Measurements from ENCODE around the gene PC. TPM values are rescaled to one million over a fixed set of nuclear protein-coding genes. Genes with fewer than 3 reads are reported as not detected.

Gene PC
- total RNA-seq, 1 experiment from 2014 or later = 22.5 TPM

GRCh38 chr11:66883016-66883965 lies 74.9 kb downstream of the PC start:
- Mint-ChIP-seq H3K9me3 (ENCODE audit: unreplicated experiment) (no peaks in the 10 kb centered on the region), H3K4me3 (ENCODE audit: unreplicated experiment) (no peak overlapping the region), H3K27ac (ENCODE audit: unreplicated experiment) (no peak overlapping the region), H3K36me3 (ENCODE audit: insufficient read depth, unreplicated experiment) (no peaks in the 10 kb centered on the region), H3K27me3 (ENCODE audit: insufficient read depth, unreplicated experiment) (no peaks in the 10 kb centered on the region), H3K4me1 (ENCODE audit: low read depth, unreplicated experiment) (peaks cover 6% of the 10 kb centered on the region)
- H3K27me3 ChIP-seq (replicated peaks; ENCODE audit: control insufficient read depth, insufficient read depth, low read length) = no peaks in the 10 kb centered on the region
- TF ChIP-seq CTCF (IDR thresholded peaks at IDR 0.05; ENCODE audit: insufficient read depth in 1 of 2, low read depth in 1 of 2, low read length in 1 of 2, severe bottlenecking in 1 of 2, unreplicated experiment in 1 of 2) = peak; percentile 73 to 81
- no peaks in the 10 kb centered on the region for H3K9me3 ChIP-seq
- ChIA-PET CTCF (interaction anchor here (1.0 to 1.3 kb wide), 2 partner anchors 10 to 28 kb away, joined by 3 to 4 read pairs; no protein-coding TSS in a partner anchor), POLR2A (no interaction called here)
- no peaks in the 10 kb centered on the region; the same call in 1 of the 2 replicates for H3K4me1 ChIP-seq
- peak; percentile 75 to 83 for DNase-seq
- no TSS peak for BruUV-seq (replicated peaks)
- intact Hi-C loops (cut with micrococcal nuclease; ENCODE audit: unreplicated experiment) = loop anchor here (1.0 kb wide), 1 partner anchor 189 kb away; no protein-coding TSS in a partner anchor
- no peaks in the 10 kb centered on the region for H3K36me3 ChIP-seq (ENCODE audit: control insufficient read depth, insufficient read depth, low read length)
- H3K4me3 ChIP-seq (ENCODE audit: low read depth, low read length) = no peak overlapping the region

- H3K9me3 Mint-ChIP-seq (ENCODE audit: unreplicated experiment) = no peaks in the 10 kb centered on the region
- intact Hi-C loops (cut with micrococcal nuclease; ENCODE audit: unreplicated experiment) = loop anchor here (1.0 kb wide), 1 partner anchor 188 kb away; no protein-coding TSS in a partner anchor
- H3K36me3 ChIP-seq (ENCODE audit: control insufficient read depth, insufficient read depth, low read length) = no peaks in the 10 kb centered on the region
- TF ChIP-seq CTCF (IDR thresholded peaks at IDR 0.05; ENCODE audit: insufficient read depth in 1 of 2, low read depth in 1 of 2, low read length in 1 of 2, severe bottlenecking in 1 of 2, unreplicated experiment in 1 of 2) = no peak
- H3K27ac Mint-ChIP-seq (ENCODE audit: unreplicated experiment) = no peak overlapping the region
- no peaks in the 10 kb centered on the region for H3K27me3 Mint-ChIP-seq (ENCODE audit: insufficient read depth, unreplicated experiment)
- H3K9me3 ChIP-seq = no peaks in the 10 kb centered on the region
- BruUV-seq (replicated peaks) = no TSS peak
- H3K4me3 Mint-ChIP-seq (ENCODE audit: unreplicated experiment) = no peak overlapping the region
- H3K4me3 ChIP-seq (ENCODE audit: low read depth, low read length) = no peak overlapping the region
- CTCF ChIA-PET = interaction anchor here (0.7 to 1.3 kb wide), 4 partner anchors 9 to 569 kb away, joined by 3 to 5 read pairs (median 4); no protein-coding TSS in a partner anchor
- no peak for DNase-seq
- H3K27me3 ChIP-seq (replicated peaks; ENCODE audit: control insufficient read depth, insufficient read depth, low read length) = no peaks in the 10 kb centered on the region
- POLR2A ChIA-PET = no interaction called here
- peaks cover 6% of the 10 kb centered on the region for H3K4me1 Mint-ChIP-seq (ENCODE audit: low read depth, unreplicated experiment)
- H3K4me1 ChIP-seq = no peaks in the 10 kb centered on the region; the same call in 1 of the 2 replicates
- no peaks in the 10 kb centered on the region for H3K36me3 Mint-ChIP-seq (ENCODE audit: insufficient read depth, unreplicated experiment)
Measured at GRCh38 chr11:66882561-66883015, 75.6 kb downstream of the PC start.

- no peaks in the 10 kb centered on the region; the same call in 1 of the 2 replicates for H3K4me1 ChIP-seq
- no peak overlapping the region for H3K27ac Mint-ChIP-seq (ENCODE audit: unreplicated experiment)
- H3K27me3 ChIP-seq (replicated peaks; ENCODE audit: control insufficient read depth, insufficient read depth, low read length) = no peaks in the 10 kb centered on the region
- H3K4me1 Mint-ChIP-seq (ENCODE audit: low read depth, unreplicated experiment) = peaks cover 6% of the 10 kb centered on the region
- intact Hi-C loops (cut with micrococcal nuclease; ENCODE audit: unreplicated experiment) = no loop called here
- ChIA-PET POLR2A (no interaction called here), CTCF (interaction anchor here (0.7 to 1.3 kb wide), 2 partner anchors 13 to 569 kb away, joined by 5 read pairs; no protein-coding TSS in a partner anchor)
- H3K36me3 ChIP-seq (ENCODE audit: control insufficient read depth, insufficient read depth, low read length) = no peaks in the 10 kb centered on the region
- no peaks in the 10 kb centered on the region for H3K27me3 Mint-ChIP-seq (ENCODE audit: insufficient read depth, unreplicated experiment)
- no peak for DNase-seq
- no peak for TF ChIP-seq CTCF (IDR thresholded peaks at IDR 0.05; ENCODE audit: insufficient read depth in 1 of 2, low read depth in 1 of 2, low read length in 1 of 2, severe bottlenecking in 1 of 2, unreplicated experiment in 1 of 2)
- no peaks in the 10 kb centered on the region for H3K36me3 Mint-ChIP-seq (ENCODE audit: insufficient read depth, unreplicated experiment)
- BruUV-seq (replicated peaks) = no TSS peak
- H3K9me3 ChIP-seq = no peaks in the 10 kb centered on the region
- no peaks in the 10 kb centered on the region for H3K9me3 Mint-ChIP-seq (ENCODE audit: unreplicated experiment)
- H3K4me3 Mint-ChIP-seq (ENCODE audit: unreplicated experiment) = no peak overlapping the region
- H3K4me3 ChIP-seq (ENCODE audit: low read depth, low read length) = no peak overlapping the region
Measured at GRCh38 chr11:66881927-66882452, 76.2 kb downstream of the PC start.

All from Caco-2 (cell line).